Measurements from ENCODE around the gene TFRC. TPM values are rescaled to one million over a fixed set of nuclear protein-coding genes. Genes with fewer than 3 reads are reported as not detected.
A peak's percentile ranks its signal among the peaks of the same experiment; 100 is the strongest.

TFRC gene
- total RNA-seq (2021) (240 and 336 TPM in 2 replicates), Bru-seq, nascent RNA (percentile 93 among the genes with signal in this experiment), BruChase-seq, experiment 1, labeled RNA remaining after a 2-hour chase (percentile 98 among the genes with signal in this experiment), BruChase-seq, experiment 2, labeled RNA remaining after a 6-hour chase (percentile 99 among the genes with signal in this experiment)
- long read RNA-seq, full-length matches to known transcripts: 367 of 465 reads
- long read RNA-seq, partial matches to known transcripts: 41 of 465 reads
- long read RNA-seq, other reads (novel, unspliced or antisense): 57 of 465 reads

GRCh38 chr3:196081834-196082618 is at the start of gene TFRC:
TFRC (minus strand) TSS chr3:196082090; CDS start chr3:196077099, 4,991 bp downstream.
- BruUV-seq (replicated peaks): no TSS peak
- Histone ChIP-seq H3K27ac (ENCODE audit: low read depth, low read length, poor library complexity, severe bottlenecking) (peak within 1 kb of the TSS; percentile 95), H3K4me3 (ENCODE audit: low read depth, low read length, poor library complexity, severe bottlenecking) (peak within 1 kb of the TSS; percentile 83), H3K36me3 (ENCODE audit: insufficient read depth, low read length, poor library complexity, severe bottlenecking) (peaks cover 3% of the 10 kb centered on the region), H3K27me3 (replicated peaks; ENCODE audit: insufficient read depth, low read depth, low read length, poor library complexity) (no peaks in the 10 kb centered on the region), H3K4me1 (ENCODE audit: insufficient read depth, low read length, poor library complexity, severe bottlenecking) (peaks cover 7% of the 10 kb centered on the region), H3K9me3 (ENCODE audit: low read depth, low read length, poor library complexity, severe bottlenecking) (no peaks in the 10 kb centered on the region)
- intact Hi-C loops (cut with micrococcal nuclease; ENCODE audit: unreplicated experiment): no loop called here
- ChIA-PET POLR2A (ENCODE audit: low non-redundant PET) (no interaction called here), CTCF (no interaction called here)
- DNase-seq (ENCODE audit: low spot score): peak; percentile 98
- TF ChIP-seq, protein P1, sequence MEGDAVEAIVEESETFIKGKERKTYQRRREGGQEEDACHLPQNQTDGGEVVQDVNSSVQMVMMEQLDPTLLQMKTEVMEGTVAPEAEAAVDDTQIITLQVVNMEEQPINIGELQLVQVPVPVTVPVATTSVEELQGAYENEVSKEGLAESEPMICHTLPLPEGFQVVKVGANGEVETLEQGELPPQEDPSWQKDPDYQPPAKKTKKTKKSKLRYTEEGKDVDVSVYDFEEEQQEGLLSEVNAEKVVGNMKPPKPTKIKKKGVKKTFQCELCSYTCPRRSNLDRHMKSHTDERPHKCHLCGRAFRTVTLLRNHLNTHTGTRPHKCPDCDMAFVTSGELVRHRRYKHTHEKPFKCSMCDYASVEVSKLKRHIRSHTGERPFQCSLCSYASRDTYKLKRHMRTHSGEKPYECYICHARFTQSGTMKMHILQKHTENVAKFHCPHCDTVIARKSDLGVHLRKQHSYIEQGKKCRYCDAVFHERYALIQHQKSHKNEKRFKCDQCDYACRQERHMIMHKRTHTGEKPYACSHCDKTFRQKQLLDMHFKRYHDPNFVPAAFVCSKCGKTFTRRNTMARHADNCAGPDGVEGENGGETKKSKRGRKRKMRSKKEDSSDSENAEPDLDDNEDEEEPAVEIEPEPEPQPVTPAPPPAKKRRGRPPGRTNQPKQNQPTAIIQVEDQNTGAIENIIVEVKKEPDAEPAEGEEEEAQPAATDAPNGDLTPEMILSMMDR (conservative IDR thresholded peaks at IDR 0.05; ENCODE audit: low read depth, low read length): no peak
- no peak for TF ChIP-seq EZH2 (IDR thresholded peaks at IDR 0.05; ENCODE audit: borderline replicate concordance, low read depth, low read length, poor library complexity, severe bottlenecking)

GRCh38 chr3:196128172-196128843 is 46.4 kb upstream of the TFRC start:
- Histone ChIP-seq H3K27me3 (replicated peaks; ENCODE audit: insufficient read depth, low read depth, low read length, poor library complexity) (no peaks in the 10 kb centered on the region), H3K9me3 (ENCODE audit: low read depth, low read length, poor library complexity, severe bottlenecking) (no peaks in the 10 kb centered on the region), H3K4me1 (ENCODE audit: insufficient read depth, low read length, poor library complexity, severe bottlenecking) (no peaks in the 10 kb centered on the region), H3K36me3 (ENCODE audit: insufficient read depth, low read length, poor library complexity, severe bottlenecking) (no peaks in the 10 kb centered on the region), H3K4me3 (ENCODE audit: low read depth, low read length, poor library complexity, severe bottlenecking) (no peak overlapping the region), H3K27ac (ENCODE audit: low read depth, low read length, poor library complexity, severe bottlenecking) (no peak overlapping the region)
- intact Hi-C loops (cut with micrococcal nuclease; ENCODE audit: unreplicated experiment): no loop called here
- ChIA-PET POLR2A (ENCODE audit: low non-redundant PET) (interaction anchor here (0.6 kb wide), 1 partner anchor 17 kb away, joined by 12 read pairs; no protein-coding TSS in a partner anchor), CTCF (no interaction called here)
- no TSS peak for BruUV-seq (replicated peaks)
- no peak for DNase-seq (ENCODE audit: low spot score)
- TF ChIP-seq EZH2 (IDR thresholded peaks at IDR 0.05; ENCODE audit: borderline replicate concordance, low read depth, low read length, poor library complexity, severe bottlenecking): no peak
- TF ChIP-seq, protein P1 (conservative IDR thresholded peaks at IDR 0.05; ENCODE audit: low read depth, low read length): no peak

DNA sequence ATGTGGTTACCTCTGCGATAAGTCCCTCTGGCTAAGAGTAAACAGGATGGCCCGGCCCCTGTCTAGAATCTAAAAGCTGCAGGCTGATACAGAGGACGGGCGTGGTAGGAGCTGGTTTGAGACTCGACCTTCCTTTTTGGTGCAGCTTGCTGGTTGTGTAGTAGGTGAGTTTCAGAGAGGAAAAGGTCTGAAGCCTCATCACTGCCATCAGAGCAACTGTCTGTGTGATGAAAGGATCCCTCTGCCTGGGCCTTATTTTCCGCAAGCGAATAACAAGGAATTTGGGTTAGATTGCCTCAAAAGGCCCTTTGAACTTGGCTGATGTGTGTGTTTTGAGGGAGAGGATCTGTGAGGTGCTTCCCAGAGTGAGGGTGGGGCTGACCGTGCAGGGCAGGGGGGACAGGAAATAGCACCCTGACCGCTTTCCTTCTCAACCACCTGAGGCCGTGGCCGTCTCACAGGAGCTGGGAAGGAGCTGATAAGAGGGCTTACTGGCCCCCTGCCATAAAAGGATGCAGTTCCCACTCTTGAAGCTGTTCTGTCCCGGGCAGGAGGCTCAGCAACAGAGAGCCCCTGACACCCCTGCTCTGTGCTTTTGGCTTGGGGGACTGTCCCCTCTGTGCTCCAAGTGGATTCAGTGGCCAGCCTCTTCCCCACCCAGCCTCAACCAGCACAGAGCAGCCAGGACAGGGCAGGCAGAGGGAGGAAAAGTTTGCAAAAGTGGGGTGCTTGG is 45.6 kb upstream of the TFRC start:
- H3K27me3 ChIP-seq (replicated peaks; ENCODE audit: insufficient read depth, low read depth, low read length, poor library complexity): no peaks in the 10 kb centered on the region
- no peak overlapping the region for H3K4me3 ChIP-seq (ENCODE audit: low read depth, low read length, poor library complexity, severe bottlenecking)
- TF ChIP-seq, protein P1 (conservative IDR thresholded peaks at IDR 0.05; ENCODE audit: low read depth, low read length): no peak
- no peak for TF ChIP-seq EZH2 (IDR thresholded peaks at IDR 0.05; ENCODE audit: borderline replicate concordance, low read depth, low read length, poor library complexity, severe bottlenecking)
- ChIA-PET CTCF (no interaction called here), POLR2A (ENCODE audit: low non-redundant PET) (no interaction called here)
- intact Hi-C loops (cut with micrococcal nuclease; ENCODE audit: unreplicated experiment): no loop called here
- H3K36me3 ChIP-seq (ENCODE audit: insufficient read depth, low read length, poor library complexity, severe bottlenecking): no peaks in the 10 kb centered on the region
- H3K9me3 ChIP-seq (ENCODE audit: low read depth, low read length, poor library complexity, severe bottlenecking): no peaks in the 10 kb centered on the region
- DNase-seq (ENCODE audit: low spot score): no peak
- no TSS peak for BruUV-seq (replicated peaks)
- no peaks in the 10 kb centered on the region for H3K4me1 ChIP-seq (ENCODE audit: insufficient read depth, low read length, poor library complexity, severe bottlenecking)
- no peak overlapping the region for H3K27ac ChIP-seq (ENCODE audit: low read depth, low read length, poor library complexity, severe bottlenecking)

Data from A673 (cell line).